ENCODE results near the gene ANKDD1B.

Gene ANKDD1B

DNA sequence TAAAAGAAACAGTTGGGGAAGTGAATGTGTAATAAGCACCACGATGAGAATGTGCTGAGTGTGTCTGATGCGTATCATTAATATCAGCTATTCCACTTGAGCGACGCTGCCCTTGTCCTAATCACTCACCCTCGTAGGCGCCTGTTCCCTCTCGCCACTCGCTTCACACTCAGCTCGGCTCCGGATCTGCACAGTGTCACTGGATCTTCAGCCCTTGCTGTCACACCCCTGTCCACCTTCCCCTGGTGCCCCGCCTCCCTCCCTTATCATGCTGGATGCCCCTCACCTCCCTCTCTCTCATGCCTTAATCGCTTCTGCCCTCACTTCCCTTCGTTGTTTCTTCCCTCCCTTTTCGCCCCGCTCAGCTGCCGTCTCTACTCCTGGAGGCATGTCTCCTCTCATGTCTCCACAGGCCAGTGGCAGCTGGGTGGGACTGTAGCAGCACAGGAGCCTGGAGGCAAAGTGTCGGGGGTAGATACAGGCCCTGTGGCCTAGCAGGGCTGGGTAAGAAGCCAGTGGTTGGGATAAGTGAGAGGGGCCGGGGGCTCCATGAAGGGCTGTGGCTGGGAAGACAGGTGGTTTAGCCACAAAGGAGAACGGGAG lies 43.5 kb downstream of the ANKDD1B start:
- DNase-seq (ENCODE audit: low spot score): no peak
- TF ChIP-seq, protein P1, sequence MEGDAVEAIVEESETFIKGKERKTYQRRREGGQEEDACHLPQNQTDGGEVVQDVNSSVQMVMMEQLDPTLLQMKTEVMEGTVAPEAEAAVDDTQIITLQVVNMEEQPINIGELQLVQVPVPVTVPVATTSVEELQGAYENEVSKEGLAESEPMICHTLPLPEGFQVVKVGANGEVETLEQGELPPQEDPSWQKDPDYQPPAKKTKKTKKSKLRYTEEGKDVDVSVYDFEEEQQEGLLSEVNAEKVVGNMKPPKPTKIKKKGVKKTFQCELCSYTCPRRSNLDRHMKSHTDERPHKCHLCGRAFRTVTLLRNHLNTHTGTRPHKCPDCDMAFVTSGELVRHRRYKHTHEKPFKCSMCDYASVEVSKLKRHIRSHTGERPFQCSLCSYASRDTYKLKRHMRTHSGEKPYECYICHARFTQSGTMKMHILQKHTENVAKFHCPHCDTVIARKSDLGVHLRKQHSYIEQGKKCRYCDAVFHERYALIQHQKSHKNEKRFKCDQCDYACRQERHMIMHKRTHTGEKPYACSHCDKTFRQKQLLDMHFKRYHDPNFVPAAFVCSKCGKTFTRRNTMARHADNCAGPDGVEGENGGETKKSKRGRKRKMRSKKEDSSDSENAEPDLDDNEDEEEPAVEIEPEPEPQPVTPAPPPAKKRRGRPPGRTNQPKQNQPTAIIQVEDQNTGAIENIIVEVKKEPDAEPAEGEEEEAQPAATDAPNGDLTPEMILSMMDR (IDR thresholded peaks at IDR 0.05; ENCODE audit: extremely low read depth, insufficient read depth, missing control alignments): no peak
- in situ Hi-C loops (cut with MboI; ENCODE audit: low pct_unique_long_range_greater_than_20kb, low sequenced_read_pairs, unreplicated experiment): no loop called here

- in situ Hi-C loops (cut with MboI; ENCODE audit: low pct_unique_long_range_greater_than_20kb, low sequenced_read_pairs, unreplicated experiment): no loop called here
- DNase-seq (ENCODE audit: low spot score): no peak
- TF ChIP-seq, protein P1 (IDR thresholded peaks at IDR 0.05; ENCODE audit: extremely low read depth, insufficient read depth, missing control alignments): no peak
Measured at GRCh38 chr5:75656311-75657003, 45.2 kb downstream of the ANKDD1B start.

- TF ChIP-seq, protein P1 (IDR thresholded peaks at IDR 0.05; ENCODE audit: extremely low read depth, insufficient read depth, missing control alignments): no peak
- in situ Hi-C loops (cut with MboI; ENCODE audit: low pct_unique_long_range_greater_than_20kb, low sequenced_read_pairs, unreplicated experiment): no loop called here
- no peak for DNase-seq (ENCODE audit: low spot score)
Measured at GRCh38 chr5:75659791-75660450, 48.7 kb downstream of the ANKDD1B start.

DNA sequence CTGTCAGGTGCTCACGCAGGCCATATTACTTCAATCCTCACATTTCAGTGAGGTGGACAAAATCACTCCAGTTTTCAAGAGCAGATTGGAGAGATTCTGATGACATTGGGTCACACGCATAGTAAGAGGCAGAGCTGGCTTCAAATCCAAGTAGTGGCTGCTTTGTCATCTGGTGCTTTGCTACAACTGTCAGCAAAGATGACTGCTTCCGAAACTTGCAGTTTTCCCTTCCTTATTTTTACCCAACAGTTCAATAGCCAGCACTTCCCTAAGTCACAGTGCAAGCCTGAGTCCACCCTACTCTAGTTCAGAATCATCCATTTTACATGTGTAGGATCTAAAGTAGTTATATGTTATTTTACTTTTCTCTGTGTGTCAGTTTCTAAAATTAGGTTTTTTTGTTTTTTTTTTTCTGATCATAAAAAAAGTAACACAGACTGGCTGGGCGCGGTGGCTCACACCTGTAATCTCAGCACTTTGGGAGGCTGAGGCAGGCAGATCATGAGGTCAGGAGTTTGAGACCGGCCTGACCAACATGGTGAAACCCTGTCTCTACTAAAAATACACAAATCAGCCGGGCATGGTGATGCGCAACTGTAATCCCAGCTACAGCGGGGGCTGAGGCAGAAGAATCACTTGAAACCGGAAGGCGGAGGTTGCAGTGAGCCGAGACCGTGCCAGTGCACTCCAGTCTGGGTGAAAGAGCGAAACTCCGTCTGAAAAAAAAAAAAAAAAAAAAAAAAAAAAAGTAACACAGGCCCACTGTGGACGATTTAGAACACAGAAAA lies 49.6 kb downstream of the ANKDD1B start:
- no peak for DNase-seq (ENCODE audit: low spot score)
- TF ChIP-seq, protein P1 (IDR thresholded peaks at IDR 0.05; ENCODE audit: extremely low read depth, insufficient read depth, missing control alignments): no peak
- in situ Hi-C loops (cut with MboI; ENCODE audit: low pct_unique_long_range_greater_than_20kb, low sequenced_read_pairs, unreplicated experiment): no loop called here

DNA sequence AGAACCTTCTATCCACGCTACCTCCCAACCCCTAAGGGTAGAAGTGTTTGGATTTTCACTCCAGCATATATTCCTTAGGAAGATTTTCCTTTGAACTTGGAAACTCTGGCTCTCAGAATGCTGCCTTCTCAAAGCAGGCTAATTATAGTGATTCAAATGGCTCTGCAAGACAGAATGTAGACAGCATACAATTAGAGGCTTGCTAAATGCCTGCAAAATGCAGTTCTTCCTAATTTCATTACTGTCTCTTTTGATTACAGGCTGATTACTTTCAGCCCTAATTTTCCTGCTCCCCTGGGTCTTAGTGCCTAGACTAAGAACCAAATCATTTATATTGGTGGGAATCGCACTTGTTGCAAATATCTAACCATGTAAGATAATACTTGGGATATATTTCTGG lies 50.8 kb downstream of the ANKDD1B start:
- in situ Hi-C loops (cut with MboI; ENCODE audit: low pct_unique_long_range_greater_than_20kb, low sequenced_read_pairs, unreplicated experiment): no loop called here
- no peak for DNase-seq (ENCODE audit: low spot score)
- TF ChIP-seq, protein P1 (IDR thresholded peaks at IDR 0.05; ENCODE audit: extremely low read depth, insufficient read depth, missing control alignments): no peak

DNA sequence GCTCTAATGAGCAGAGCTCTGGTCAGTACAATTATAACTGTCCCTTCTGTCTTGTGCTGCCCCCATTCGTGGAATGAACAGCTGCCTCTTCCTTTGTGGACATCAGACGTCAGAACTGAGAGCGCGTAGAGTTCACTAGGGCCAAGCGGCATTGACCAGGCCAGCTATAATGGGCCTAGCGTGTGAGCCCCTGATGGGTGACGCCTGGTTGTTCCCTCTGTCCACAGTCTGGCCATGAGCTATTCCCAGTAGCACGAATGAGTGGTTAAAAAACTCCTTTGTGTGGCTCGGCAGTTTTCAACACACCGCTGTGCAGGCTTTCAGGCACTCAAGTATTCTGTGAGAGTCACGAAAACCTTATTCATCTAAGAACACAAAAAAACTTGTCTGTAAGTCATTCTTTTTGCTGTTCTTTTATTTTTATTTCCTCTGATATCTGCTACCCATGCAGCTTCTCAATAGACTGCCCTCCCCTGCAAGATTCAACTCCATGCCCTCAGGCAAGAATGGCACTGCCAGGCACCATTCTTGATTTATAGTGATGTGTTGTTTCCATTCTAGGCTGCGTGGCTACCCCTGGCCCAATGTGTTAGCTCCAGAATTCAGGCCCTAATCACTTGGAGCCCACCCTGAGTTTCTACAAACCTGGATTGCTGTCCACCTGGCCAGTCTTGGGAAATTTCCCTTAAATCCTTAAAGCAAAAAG lies 52.5 kb downstream of the ANKDD1B start:
- TF ChIP-seq, protein P1 (IDR thresholded peaks at IDR 0.05; ENCODE audit: extremely low read depth, insufficient read depth, missing control alignments): no peak
- DNase-seq (ENCODE audit: low spot score): no peak
- in situ Hi-C loops (cut with MboI; ENCODE audit: low pct_unique_long_range_greater_than_20kb, low sequenced_read_pairs, unreplicated experiment): no loop called here
